Activated CD4-positive, alpha-beta T cell treated with anti-CD3 and anti-CD28 coated beads, Interleukin-2, amount 10 ng/mL, durations not matched to agents 7 days and 5 days (primary cell): ENCODE data around the gene ASPG. TPM values are rescaled to one million over a fixed set of nuclear protein-coding genes. Genes with fewer than 3 reads are reported as not detected.

Experiments
- CTCF ChIA-PET: fragments of 350-600 bp; sonication (Branson Sonifier 250); formaldehyde crosslinking; loops from one replicate; lab custom pipeline; 2021; ENCODE audit warnings: antibody characterized with exemption; lab: Charles Lee
- POLR2A ChIA-PET: fragments of 350-600 bp; sonication (Branson Sonifier 250); formaldehyde crosslinking; loops from one replicate; lab custom pipeline; 2021; ENCODE audit warnings: antibody characterized with exemption; lab: Charles Lee
- DNase-seq: peaks from one replicate; pipeline ENCODE4 v3.0.0-alpha.2; 2020
- H3K27ac Mint-ChIP-seq: one replicate; pipeline ENCODE4 v1.8.0; 2021; ENCODE audit warnings: mild to moderate bottlenecking, moderate library complexity, mixed read lengths
- H3K27me3 Mint-ChIP-seq: one replicate; pipeline ENCODE4 v1.8.0; 2021; ENCODE audit warnings: mixed read lengths
- H3K36me3 Mint-ChIP-seq: one replicate; pipeline ENCODE4 v1.8.0; 2021; ENCODE audit warnings: low read depth, mixed read lengths
- H3K4me1 Mint-ChIP-seq: one replicate; pipeline ENCODE4 v1.8.0; 2021; ENCODE audit warnings: mixed read lengths
- H3K4me3 Mint-ChIP-seq: one replicate; pipeline ENCODE4 v1.8.0; 2021; ENCODE audit warnings: mild to moderate bottlenecking, moderate library complexity, mixed read lengths
- H3K9me3 Mint-ChIP-seq: one replicate; pipeline ENCODE4 v1.8.0; 2021; ENCODE audit warnings: mixed read lengths
- microRNA-seq: library from miRNA; unstranded; fragments of <30 nt; microRNA quantifications from one replicate; pipeline ENCODE4 v1.2.0, GENCODE V29; 2021; ENCODE audit warnings: borderline microRNAs expressed, borderline replicate concordance
- total RNA-seq, 2 experiments: library from RNA; stranded (reverse); gene quantifications; one replicate each; pipeline ENCODE4 v1.2.3, GENCODE V29; 2021

The ASPG gene
- total RNA-seq, 2 experiments from 2014 or later = not detected

- Mint-ChIP-seq H3K9me3 (no peaks in the 10 kb centered on the region), H3K4me1 (no peaks in the 10 kb centered on the region), H3K4me3 (no peak overlapping the region), H3K27me3 (no peaks in the 10 kb centered on the region), H3K27ac (no peak overlapping the region), H3K36me3 (no peaks in the 10 kb centered on the region)
- DNase-seq = no peak
- ChIA-PET CTCF (no interaction called here), POLR2A (no interaction called here)
These were observed 74.5 kb downstream of the ASPG start for GRCh38 chr14:104159990-104160389.

GRCh38 chr14:104161602-104162367, 76.3 kb downstream of the ASPG start:
- ChIA-PET CTCF (no interaction called here), POLR2A (no interaction called here)
- DNase-seq = no peak
- H3K4me3 Mint-ChIP-seq = no peak overlapping the region
- H3K36me3 Mint-ChIP-seq = no peaks in the 10 kb centered on the region
- no peaks in the 10 kb centered on the region for H3K27me3 Mint-ChIP-seq
- H3K9me3 Mint-ChIP-seq = no peaks in the 10 kb centered on the region
- no peaks in the 10 kb centered on the region for H3K4me1 Mint-ChIP-seq
- no peak overlapping the region for H3K27ac Mint-ChIP-seq

GRCh38 chr14:104162495-104162894, 77.0 kb downstream of the ASPG start:
- POLR2A ChIA-PET = no interaction called here

GRCh38 chr14:104163541-104163940, 78.0 kb downstream of the ASPG start:
- Mint-ChIP-seq H3K27ac (no peak overlapping the region), H3K4me3 (no peak overlapping the region), H3K9me3 (no peaks in the 10 kb centered on the region), H3K27me3 (no peaks in the 10 kb centered on the region), H3K36me3 (no peaks in the 10 kb centered on the region), H3K4me1 (no peaks in the 10 kb centered on the region)
- ChIA-PET CTCF (no interaction called here), POLR2A (no interaction called here)
- no peak for DNase-seq

More at GRCh38 chr14:104162495-104162894, 77.0 kb downstream of the ASPG start:
- CTCF ChIA-PET = no interaction called here
- Mint-ChIP-seq H3K4me3 (no peak overlapping the region), H3K9me3 (no peaks in the 10 kb centered on the region), H3K27ac (no peak overlapping the region), H3K27me3 (no peaks in the 10 kb centered on the region), H3K36me3 (no peaks in the 10 kb centered on the region), H3K4me1 (no peaks in the 10 kb centered on the region)
- DNase-seq = no peak

- Mint-ChIP-seq H3K9me3 (no peaks in the 10 kb centered on the region), H3K4me1 (no peaks in the 10 kb centered on the region), H3K27me3 (no peaks in the 10 kb centered on the region), H3K36me3 (no peaks in the 10 kb centered on the region), H3K27ac (no peak overlapping the region), H3K4me3 (no peak overlapping the region)
- DNase-seq = no peak
- ChIA-PET POLR2A (no interaction called here), CTCF (no interaction called here)
These were observed 78.5 kb downstream of the ASPG start for GRCh38 chr14:104164041-104164440.

- Mint-ChIP-seq H3K4me1 (no peaks in the 10 kb centered on the region), H3K36me3 (no peaks in the 10 kb centered on the region), H3K27ac (no peak overlapping the region), H3K9me3 (no peaks in the 10 kb centered on the region), H3K27me3 (no peaks in the 10 kb centered on the region), H3K4me3 (no peak overlapping the region)
- CTCF ChIA-PET = no interaction called here
- POLR2A ChIA-PET = no interaction called here
- DNase-seq = no peak
These were observed 79.0 kb downstream of the ASPG start for GRCh38 chr14:104164512-104164911.

Small RNA genes lying within 50 kb of the gene (microRNA-seq; reads per million reads assigned to microRNA genes)
- not detected for gene MIR203A
- gene MIR203B = not detected

Other genes with a start within 250 kb of the ASPG start
- 10 to 100 TPM; 11.6 to 12.0 TPM for gene PPP1R13B, start 238.1 kb upstream of the ASPG start, total RNA-seq
- under 1 TPM; 0.60 to 0.62 TPM for gene TDRD9, start 157.2 kb upstream of the ASPG start, total RNA-seq
- gene RD3L, start 143.2 kb upstream of the ASPG start, total RNA-seq = not detected
- gene KIF26A, start 52.9 kb downstream of the ASPG start, total RNA-seq = under 1 TPM; 0.35 to 0.50 TPM